Astrocyte of the cerebellum (primary cell): Measurements from ENCODE around the gene GDPGP1.

Experiments
- DNase-seq: peaks from one replicate; pipeline ENCODE4 v3.0.0-alpha.2; 2011; ENCODE audit warnings: low read depth
- H3K4me3 ChIP-seq: 2 replicates; pipeline ENCODE4 v1.5.1; 2011; ENCODE audit warnings: mild to moderate bottlenecking, low read depth, low read length, moderate library complexity
- in situ Hi-C: cut with HindIII; loops from 2 replicates; pipeline ENCODE4 v1.10.0; 2017; ENCODE audit warnings: low sequenced_read_pairs
- TF ChIP-seq, protein P1 (sequence below): IDR thresholded peaks from 2 replicates; pipeline ENCODE4 v1.5.1; 2012; ENCODE audit warnings: low read length, low read depth, moderate library complexity, mild to moderate bottlenecking; ENCODE audit errors: missing control alignments

The GDPGP1 gene

DNA sequence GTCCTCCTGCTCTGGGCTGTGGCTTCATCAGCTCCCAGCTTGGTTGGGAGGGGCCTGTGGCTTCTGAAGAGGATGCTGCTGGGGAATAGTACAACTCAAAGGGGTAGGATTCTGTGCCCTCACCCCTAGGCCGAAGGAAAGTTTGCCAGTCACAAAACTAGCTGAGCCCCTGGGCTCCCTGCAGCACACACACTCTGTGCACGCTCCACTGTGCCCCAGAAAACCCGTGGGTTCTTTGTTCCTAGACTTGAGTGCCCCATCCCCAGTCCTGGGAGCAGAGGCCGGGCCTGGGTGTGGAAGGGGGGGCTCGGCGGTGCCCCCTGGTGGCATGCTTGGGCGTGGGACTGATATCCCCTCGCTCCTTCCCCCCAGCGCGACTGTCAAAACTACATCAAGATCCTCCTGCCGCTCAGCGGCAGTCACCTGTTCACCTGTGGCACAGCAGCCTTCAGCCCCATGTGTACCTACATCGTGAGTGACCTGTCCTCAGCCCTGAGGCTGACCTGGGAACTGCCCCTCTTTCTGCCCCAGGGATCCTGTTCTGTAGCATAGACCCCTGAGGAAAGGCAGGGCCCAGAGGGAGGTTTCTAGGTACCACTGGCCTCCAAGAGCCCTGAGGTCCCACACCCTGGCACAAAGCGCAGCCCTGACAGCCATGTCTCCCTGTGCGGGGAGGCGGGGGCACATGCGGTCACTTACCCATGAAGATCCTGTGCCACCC lies 14.4 kb upstream of the GDPGP1 start:
- TF ChIP-seq, protein P1, sequence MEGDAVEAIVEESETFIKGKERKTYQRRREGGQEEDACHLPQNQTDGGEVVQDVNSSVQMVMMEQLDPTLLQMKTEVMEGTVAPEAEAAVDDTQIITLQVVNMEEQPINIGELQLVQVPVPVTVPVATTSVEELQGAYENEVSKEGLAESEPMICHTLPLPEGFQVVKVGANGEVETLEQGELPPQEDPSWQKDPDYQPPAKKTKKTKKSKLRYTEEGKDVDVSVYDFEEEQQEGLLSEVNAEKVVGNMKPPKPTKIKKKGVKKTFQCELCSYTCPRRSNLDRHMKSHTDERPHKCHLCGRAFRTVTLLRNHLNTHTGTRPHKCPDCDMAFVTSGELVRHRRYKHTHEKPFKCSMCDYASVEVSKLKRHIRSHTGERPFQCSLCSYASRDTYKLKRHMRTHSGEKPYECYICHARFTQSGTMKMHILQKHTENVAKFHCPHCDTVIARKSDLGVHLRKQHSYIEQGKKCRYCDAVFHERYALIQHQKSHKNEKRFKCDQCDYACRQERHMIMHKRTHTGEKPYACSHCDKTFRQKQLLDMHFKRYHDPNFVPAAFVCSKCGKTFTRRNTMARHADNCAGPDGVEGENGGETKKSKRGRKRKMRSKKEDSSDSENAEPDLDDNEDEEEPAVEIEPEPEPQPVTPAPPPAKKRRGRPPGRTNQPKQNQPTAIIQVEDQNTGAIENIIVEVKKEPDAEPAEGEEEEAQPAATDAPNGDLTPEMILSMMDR, result peak; percentile 82
- no peak for DNase-seq
- no peak overlapping the region for H3K4me3 ChIP-seq
- in situ Hi-C loops, result loop anchor here (5.0 kb wide), 2 partner anchors 67 to 172 kb away; no protein-coding TSS in a partner anchor

DNA sequence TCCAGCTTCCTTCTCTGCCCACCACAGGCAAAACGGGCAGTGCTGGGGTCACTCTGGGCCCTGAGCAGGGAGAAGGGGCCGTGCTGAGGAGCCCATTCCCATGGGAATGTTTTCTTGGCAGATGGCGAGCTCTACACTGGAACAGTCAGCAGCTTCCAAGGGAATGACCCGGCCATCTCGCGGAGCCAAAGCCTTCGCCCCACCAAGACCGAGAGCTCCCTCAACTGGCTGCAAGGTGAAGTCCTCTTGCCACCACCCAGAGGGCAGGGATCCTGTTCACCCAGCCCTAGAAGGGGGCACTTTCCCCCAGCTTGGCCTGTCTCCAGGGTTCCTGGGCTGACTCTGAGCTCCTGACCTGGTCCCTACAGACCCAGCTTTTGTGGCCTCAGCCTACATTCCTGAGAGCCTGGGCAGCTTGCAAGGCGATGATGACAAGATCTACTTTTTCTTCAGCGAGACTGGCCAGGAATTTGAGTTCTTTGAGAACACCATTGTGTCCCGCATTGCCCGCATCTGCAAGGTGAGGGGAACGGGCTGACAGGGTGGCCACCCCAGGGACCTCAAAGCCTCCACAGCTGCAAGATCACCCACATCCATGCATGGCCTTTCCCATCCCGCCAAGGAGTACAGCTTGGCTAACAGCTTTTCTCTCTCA lies 12.6 kb upstream of the GDPGP1 start:
- DNase-seq, result peak; percentile 57
- in situ Hi-C loops, result no loop called here
- TF ChIP-seq, protein P1, result peak; percentile 90
- H3K4me3 ChIP-seq, result no peak overlapping the region

DNA sequence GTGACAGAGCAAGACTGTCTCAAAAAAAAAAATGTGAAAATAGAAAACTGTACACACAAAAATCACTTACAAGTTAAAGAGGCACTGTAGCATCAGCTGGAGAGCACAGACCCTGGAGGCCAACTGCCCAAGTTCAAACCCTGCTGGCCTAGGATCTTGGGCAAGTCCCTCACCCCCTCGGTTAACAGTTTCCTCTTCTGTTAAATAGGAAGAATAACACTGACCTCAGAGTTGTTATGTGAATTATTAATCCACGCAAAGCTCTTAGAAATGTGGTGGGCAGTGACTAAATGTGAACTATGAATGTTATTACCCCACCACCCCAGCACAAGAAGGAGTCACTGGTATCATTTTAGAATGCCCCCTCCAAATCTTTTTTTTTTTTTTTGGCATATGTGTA lies 11.5 kb upstream of the GDPGP1 start:
- in situ Hi-C loops, result no loop called here
- TF ChIP-seq, protein P1, result no peak
- H3K4me3 ChIP-seq, result no peak overlapping the region
- DNase-seq, result no peak

DNA sequence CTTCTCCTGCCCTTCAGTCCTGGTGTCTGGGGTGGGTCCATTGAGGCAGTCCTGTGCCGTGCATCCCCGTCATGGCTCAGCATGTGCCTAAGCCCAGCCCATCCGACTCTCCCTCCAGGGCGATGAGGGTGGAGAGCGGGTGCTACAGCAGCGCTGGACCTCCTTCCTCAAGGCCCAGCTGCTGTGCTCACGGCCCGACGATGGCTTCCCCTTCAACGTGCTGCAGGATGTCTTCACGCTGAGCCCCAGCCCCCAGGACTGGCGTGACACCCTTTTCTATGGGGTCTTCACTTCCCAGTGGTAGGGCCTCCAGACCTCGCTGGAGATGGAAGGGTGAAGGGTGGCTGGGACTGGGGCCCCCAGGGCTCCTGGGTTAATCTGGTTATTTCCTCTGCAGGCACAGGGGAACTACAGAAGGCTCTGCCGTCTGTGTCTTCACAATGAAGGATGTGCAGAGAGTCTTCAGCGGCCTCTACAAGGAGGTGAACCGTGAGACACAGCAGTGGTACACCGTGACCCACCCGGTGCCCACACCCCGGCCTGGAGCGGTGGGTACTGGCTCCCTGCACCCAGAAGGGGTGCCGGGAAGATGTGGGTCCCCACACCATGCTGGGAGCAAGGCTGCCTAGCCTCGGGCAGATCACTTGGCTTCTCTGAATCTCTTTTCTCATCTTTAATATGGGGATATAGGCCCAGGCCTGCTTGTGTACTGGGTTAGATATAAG lies 10.4 kb upstream of the GDPGP1 start:
- no peak overlapping the region for H3K4me3 ChIP-seq
- in situ Hi-C loops, result no loop called here
- TF ChIP-seq, protein P1, result no peak
- DNase-seq, result no peak

DNA sequence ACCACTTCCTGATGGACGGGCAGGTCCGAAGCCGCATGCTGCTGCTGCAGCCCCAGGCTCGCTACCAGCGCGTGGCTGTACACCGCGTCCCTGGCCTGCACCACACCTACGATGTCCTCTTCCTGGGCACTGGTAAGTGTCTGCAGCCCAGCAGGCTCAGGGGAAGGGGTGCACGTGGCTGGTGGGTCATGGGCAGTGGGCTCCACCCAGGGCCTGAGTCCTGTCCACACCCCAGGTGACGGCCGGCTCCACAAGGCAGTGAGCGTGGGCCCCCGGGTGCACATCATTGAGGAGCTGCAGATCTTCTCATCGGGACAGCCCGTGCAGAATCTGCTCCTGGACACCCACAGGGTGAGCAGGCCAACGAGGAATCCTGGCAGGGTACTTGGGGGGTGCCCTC lies 9.0 kb upstream of the GDPGP1 start:
- in situ Hi-C loops, result no loop called here

More for the DNA sequence above, 9.0 kb upstream of the GDPGP1 start:
- DNase-seq, result no peak
- TF ChIP-seq, protein P1, result no peak
- H3K4me3 ChIP-seq, result no peak overlapping the region
